Neuronal stem cell (in vitro differentiated cells): ENCODE measurements around the gene BICRA.

Source experiments
- DNase-seq: peaks from one replicate; pipeline ENCODE4 v3.0.0-alpha.2; 2013; ENCODE audit warnings: low spot score
- H2AFZ ChIP-seq: one replicate; pipeline ENCODE4 v1.6.1; 2013; ENCODE audit warnings: mild to moderate bottlenecking, low read length, inconsistent platforms
- H2AK5ac ChIP-seq: 2 replicates; pipeline ENCODE4 v1.6.1; 2013; ENCODE audit warnings: low read depth, mild to moderate bottlenecking, inconsistent platforms, low read length, moderate library complexity, mixed read lengths
- H2BK120ac ChIP-seq: 2 replicates; pipeline ENCODE4 v1.6.1; 2013; ENCODE audit warnings: low read depth, mild to moderate bottlenecking, inconsistent platforms, low read length, moderate library complexity, mixed read lengths
- H2BK12ac ChIP-seq: one replicate; pipeline ENCODE4 v1.6.1; 2013; ENCODE audit warnings: low read length, inconsistent platforms
- H2BK15ac ChIP-seq: 2 replicates; pipeline ENCODE4 v1.6.1; 2013; ENCODE audit warnings: mild to moderate bottlenecking, low read length, inconsistent platforms, mixed read lengths
- H2BK5ac ChIP-seq: one replicate; pipeline ENCODE4 v1.6.1; 2013; ENCODE audit warnings: inconsistent platforms, mild to moderate bottlenecking, low read length, moderate library complexity
- H3K14ac ChIP-seq: one replicate; pipeline ENCODE4 v1.6.1; 2013; ENCODE audit warnings: low read length, inconsistent platforms
- H3K18ac ChIP-seq: 2 replicates; pipeline ENCODE4 v1.6.1; 2013; ENCODE audit warnings: low read length, inconsistent platforms
- H3K23ac ChIP-seq: 2 replicates; pipeline ENCODE4 v1.6.1; 2013; ENCODE audit warnings: low read depth, mild to moderate bottlenecking, mixed read lengths, low read length, inconsistent platforms; ENCODE audit not compliant: poor library complexity
- H3K27ac ChIP-seq: replicated peaks from 3 replicates; pipeline ENCODE4 v1.5.1; 2013; ENCODE audit warnings: low read length, inconsistent platforms
- H3K27me3 ChIP-seq, 3 experiments: 2 replicates each; pipeline ENCODE4 v1.6.1; 2013; ENCODE audit warnings: low read length in 3 of 3, mild to moderate bottlenecking in 2 of 3, inconsistent platforms in 1 of 3, low read depth in 1 of 3, mixed read lengths in 1 of 3, moderate library complexity in 1 of 3; ENCODE audit not compliant: control insufficient read depth in 3 of 3, insufficient read depth in 3 of 3
- H3K36me3 ChIP-seq, 2 donors: replicated peaks in 1 of 2; 2 replicates each; pipeline ENCODE4 v1.6.1; 2013; ENCODE audit warnings: low read length in 2 of 2; ENCODE audit not compliant: control insufficient read depth in 2 of 2, insufficient read depth in 2 of 2
- H3K4ac ChIP-seq: 2 replicates; pipeline ENCODE4 v1.6.1; 2013; ENCODE audit warnings: inconsistent platforms, mild to moderate bottlenecking, low read length, moderate library complexity
- H3K4me1 ChIP-seq, 2 donors: 1 replicate in 1 of 2; 2 replicates in 1 of 2; pipeline ENCODE4 v1.6.1; 2013; ENCODE audit warnings: low read length in 2 of 2, low read depth in 1 of 2; ENCODE audit not compliant: control insufficient read depth in 2 of 2, insufficient read depth in 1 of 2
- H3K4me2 ChIP-seq: one replicate; pipeline ENCODE4 v1.6.1; 2013; ENCODE audit warnings: mild to moderate bottlenecking, low read length, inconsistent platforms; ENCODE audit not compliant: insufficient read depth, poor library complexity, severe bottlenecking
- H3K4me3 ChIP-seq, 2 donors: 2 replicates each; pipeline ENCODE4 v1.5.1; 2013; ENCODE audit warnings: low read length in 2 of 2, mild to moderate bottlenecking in 2 of 2, inconsistent platforms in 1 of 2, moderate library complexity in 1 of 2
- H3K79me1 ChIP-seq: one replicate; pipeline ENCODE4 v1.6.1; 2013; ENCODE audit warnings: low read depth, mild to moderate bottlenecking, inconsistent platforms, low read length, moderate library complexity
- H3K9ac ChIP-seq: one replicate; pipeline ENCODE4 v1.6.1; 2013; ENCODE audit warnings: mild to moderate bottlenecking, low read depth, low read length, inconsistent platforms; ENCODE audit not compliant: poor library complexity
- H3K9me3 ChIP-seq, 2 donors: replicated peaks in 1 of 2; 2 replicates each; pipeline versions ENCODE3 to v1.6.1; 2013; ENCODE audit warnings: low read length in 2 of 2, mild to moderate bottlenecking in 2 of 2, inconsistent platforms in 1 of 2, low read depth in 1 of 2, mixed read lengths in 1 of 2, moderate library complexity in 1 of 2; ENCODE audit not compliant: control insufficient read depth in 2 of 2, insufficient read depth in 1 of 2
- H4K8ac ChIP-seq: one replicate; pipeline ENCODE4 v1.6.1; 2013; ENCODE audit warnings: low read depth, mild to moderate bottlenecking, inconsistent platforms, low read length, moderate library complexity
- H4K91ac ChIP-seq: one replicate; pipeline ENCODE4 v1.6.1; 2013; ENCODE audit warnings: low read length, low read depth, mild to moderate bottlenecking, inconsistent platforms; ENCODE audit not compliant: poor library complexity
- WGBS, 2 donors: extraction: QIAGEN DNeasy Blood & Tissue Kit; methylation state at CpG; one replicate each; pipeline ENCODE4 v1.1.7; 2013; ENCODE audit warnings: missing lambda C conversion rate in 2 of 2, mixed read lengths in 1 of 2; ENCODE audit not compliant: insufficient read length in 2 of 2, insufficient replicate concordance in 1 of 2; ENCODE audit errors: extremely low coverage in 2 of 2; 5-methylcytosine and 5-hydroxymethylcytosine counted together

The BICRA gene

DNA sequence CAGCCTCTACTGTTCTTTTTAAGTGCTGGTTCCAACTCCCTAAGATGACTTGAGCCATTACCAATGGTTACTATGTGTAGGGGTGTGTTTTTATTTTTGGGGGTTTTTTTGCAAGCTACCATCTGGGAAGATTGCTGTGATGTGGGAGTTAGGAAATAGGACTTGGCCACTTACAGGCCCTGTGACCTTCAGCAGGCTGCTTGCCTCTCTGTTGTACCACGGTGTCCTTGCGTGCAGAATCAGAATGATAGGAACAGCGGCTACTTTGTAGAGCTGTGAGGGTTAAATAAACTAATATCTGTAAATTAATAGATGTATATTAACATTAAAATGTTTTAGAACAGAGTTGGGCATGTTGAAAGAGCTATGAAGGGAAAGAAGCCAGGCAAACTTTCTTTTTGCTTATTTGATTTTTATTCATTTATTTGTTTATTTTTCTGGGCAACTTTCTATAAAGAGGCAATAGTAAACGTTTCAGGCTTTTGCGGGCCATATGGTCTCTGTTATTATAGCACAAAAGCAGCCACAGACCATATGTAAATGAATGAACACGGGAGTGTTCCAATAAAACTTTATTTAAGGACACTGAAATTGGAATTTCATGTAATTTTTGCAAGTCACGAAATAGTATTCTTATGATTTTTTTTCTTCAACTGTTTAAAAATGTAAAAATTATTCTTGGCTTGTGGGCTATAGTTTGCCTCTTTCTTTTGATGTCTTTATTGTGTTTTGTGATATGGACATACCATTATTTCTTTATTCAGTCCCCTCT is 77.9 kb downstream of the BICRA start:
- H3K23ac ChIP-seq: no peak overlapping the region
- no peak overlapping the region for H2BK5ac ChIP-seq
- H2AK5ac ChIP-seq: no peak overlapping the region
- no peak overlapping the region for H3K27ac ChIP-seq
- H3K79me1 ChIP-seq: no peaks in the 10 kb centered on the region
- peaks cover 0 to 3% of the 10 kb centered on the region in 2 donors for H3K9me3 ChIP-seq
- no peak overlapping the region for H2BK15ac ChIP-seq
- H3K18ac ChIP-seq: no peak overlapping the region
- no peaks in the 10 kb centered on the region for H3K27me3 ChIP-seq
- WGBS, 2 donors: no CpG with 5 or more reads among the region's 7 CpGs
- no peak overlapping the region for H3K14ac ChIP-seq
- no peak overlapping the region for H4K8ac ChIP-seq
- H2AFZ ChIP-seq: no peak overlapping the region
- no peak overlapping the region for H3K9ac ChIP-seq
- no peak overlapping the region for H2BK120ac ChIP-seq
- H2BK12ac ChIP-seq: no peak overlapping the region
- H3K4me1 ChIP-seq: no peaks in the 10 kb centered on the region
- H3K4ac ChIP-seq: no peak overlapping the region
- no peak for DNase-seq
- no peak overlapping the region for H3K4me3 ChIP-seq
- peaks cover 6 to 61% of the 10 kb centered on the region in 2 donors for H3K36me3 ChIP-seq
- H3K4me2 ChIP-seq: no peak overlapping the region
- no peak overlapping the region for H4K91ac ChIP-seq

DNA sequence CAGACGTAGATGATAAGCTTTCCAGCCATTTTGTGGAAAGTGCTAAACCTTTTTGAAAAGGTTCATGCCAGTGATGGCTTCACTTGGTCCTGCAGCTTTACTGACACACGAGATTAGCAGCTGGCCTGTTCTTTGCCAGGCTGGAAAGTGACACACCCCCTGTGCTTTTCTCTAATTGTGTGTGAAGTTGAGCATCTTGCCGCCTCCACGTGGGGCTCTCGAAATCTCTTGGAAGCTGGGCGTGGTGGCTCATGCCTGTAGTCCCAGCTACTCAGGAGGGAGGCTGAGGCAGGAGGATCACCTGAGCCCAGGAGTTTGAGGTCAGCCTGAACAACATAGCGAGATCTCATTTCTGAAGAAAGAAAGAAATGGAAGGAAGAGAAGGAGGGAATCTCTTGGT is 79.0 kb downstream of the BICRA start:
- H3K23ac ChIP-seq: no peak overlapping the region
- no peak for DNase-seq
- H3K4me3 ChIP-seq: no peak overlapping the region
- peaks cover 6 to 62% of the 10 kb centered on the region in 2 donors for H3K36me3 ChIP-seq
- H2BK120ac ChIP-seq: no peak overlapping the region
- no peak overlapping the region for H3K4me2 ChIP-seq
- H3K79me1 ChIP-seq: no peaks in the 10 kb centered on the region
- no peak overlapping the region for H3K14ac ChIP-seq
- H4K91ac ChIP-seq: no peak overlapping the region
- H3K4me1 ChIP-seq: no peaks in the 10 kb centered on the region
- H2BK12ac ChIP-seq: no peak overlapping the region
- H2AFZ ChIP-seq: no peak overlapping the region
- H2AK5ac ChIP-seq: no peak overlapping the region
- H3K18ac ChIP-seq: no peak overlapping the region
- peaks cover 0 to 3% of the 10 kb centered on the region in 2 donors for H3K9me3 ChIP-seq
- whole genome bisulfite sequencing, 2 donors: no CpG with 5 or more reads among the region's 7 CpGs
- no peak overlapping the region for H2BK15ac ChIP-seq
- H2BK5ac ChIP-seq: no peak overlapping the region
- H3K27me3 ChIP-seq: no peaks in the 10 kb centered on the region
- H3K9ac ChIP-seq: no peak overlapping the region
- H3K27ac ChIP-seq: no peak overlapping the region
- no peak overlapping the region for H3K4ac ChIP-seq
- no peak overlapping the region for H4K8ac ChIP-seq

DNA sequence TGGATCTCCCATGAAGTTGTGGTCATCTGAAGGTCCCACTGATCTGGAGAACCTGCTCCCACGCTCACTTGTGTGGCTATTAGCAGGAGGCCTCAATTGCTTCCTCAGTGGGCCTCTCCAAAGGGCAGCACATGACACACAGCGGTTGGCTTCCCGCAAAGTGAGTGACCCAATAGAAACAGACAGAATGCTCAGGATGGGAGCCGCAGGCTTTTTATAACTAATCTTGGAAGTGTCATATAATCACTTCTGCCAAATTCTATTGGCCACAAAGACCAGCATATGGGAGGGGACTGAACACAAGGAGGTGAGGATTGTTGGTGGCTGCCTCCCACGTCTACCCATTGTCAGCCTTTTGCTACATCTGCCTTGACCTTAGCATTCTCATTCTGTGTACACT is 82.2 kb downstream of the BICRA start:
- no CpG with 5 or more reads among the region's 5 CpGs for WGBS, 2 donors

DNA sequence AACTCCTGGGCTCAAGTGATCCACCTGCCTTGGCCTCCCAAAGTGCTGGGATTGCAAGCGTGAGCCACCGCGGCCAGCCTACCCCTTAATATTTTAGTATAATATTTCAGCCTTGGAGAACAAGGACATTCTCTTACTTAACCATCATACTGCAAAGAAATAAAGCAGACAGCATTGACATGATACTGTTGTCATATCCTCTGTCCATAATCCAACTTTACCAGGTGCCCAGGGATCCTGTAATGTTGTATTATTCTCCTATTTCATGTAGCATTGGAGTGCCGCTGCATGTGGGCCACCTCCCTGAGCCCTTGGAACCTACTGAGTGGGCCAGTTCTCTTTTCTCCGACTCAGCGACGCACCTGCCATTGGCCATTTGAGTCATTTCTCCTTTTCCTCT is 82.8 kb downstream of the BICRA start:
- H3K9ac ChIP-seq: no peak overlapping the region
- peaks cover 5 to 51% of the 10 kb centered on the region in 2 donors for H3K36me3 ChIP-seq

More for the DNA sequence above, 82.2 kb downstream of the BICRA start:
- H3K9me3 ChIP-seq: peaks cover 0 to 3% of the 10 kb centered on the region in 2 donors
- DNase-seq: no peak
- no peak overlapping the region for H3K23ac ChIP-seq
- H2BK12ac ChIP-seq: no peak overlapping the region
- no peak overlapping the region for H4K91ac ChIP-seq
- H3K9ac ChIP-seq: no peak overlapping the region
- H3K4me1 ChIP-seq: no peaks in the 10 kb centered on the region
- no peaks in the 10 kb centered on the region for H3K27me3 ChIP-seq
- no peak overlapping the region for H2AFZ ChIP-seq
- no peak overlapping the region for H2BK120ac ChIP-seq
- H3K79me1 ChIP-seq: peaks cover 7% of the 10 kb centered on the region
- no peak overlapping the region for H3K14ac ChIP-seq
- H3K4me2 ChIP-seq: no peak overlapping the region
- H4K8ac ChIP-seq: no peak overlapping the region
- no peak overlapping the region for H3K27ac ChIP-seq
- H2AK5ac ChIP-seq: no peak overlapping the region
- H3K4ac ChIP-seq: no peak overlapping the region
- no peak overlapping the region for H3K4me3 ChIP-seq
- H2BK5ac ChIP-seq: no peak overlapping the region
- H3K18ac ChIP-seq: no peak overlapping the region
- H3K36me3 ChIP-seq: peaks cover 5 to 51% of the 10 kb centered on the region in 2 donors
- H2BK15ac ChIP-seq: no peak overlapping the region

More for the DNA sequence above, 82.8 kb downstream of the BICRA start:
- H3K4ac ChIP-seq: no peak overlapping the region
- DNase-seq: no peak
- no peak overlapping the region for H2BK120ac ChIP-seq
- H3K4me1 ChIP-seq: no peaks in the 10 kb centered on the region
- H2BK15ac ChIP-seq: no peak overlapping the region
- H2BK5ac ChIP-seq: no peak overlapping the region
- H3K18ac ChIP-seq: no peak overlapping the region
- H3K4me3 ChIP-seq: no peak overlapping the region
- no peak overlapping the region for H4K8ac ChIP-seq
- H4K91ac ChIP-seq: no peak overlapping the region
- no peak overlapping the region for H2AK5ac ChIP-seq
- H3K23ac ChIP-seq: no peak overlapping the region
- H3K14ac ChIP-seq: no peak overlapping the region
- H3K79me1 ChIP-seq: peaks cover 7% of the 10 kb centered on the region
- H2AFZ ChIP-seq: no peak overlapping the region
- H3K27me3 ChIP-seq: no peaks in the 10 kb centered on the region
- no CpG with 5 or more reads among the region's 7 CpGs for WGBS, 2 donors
- no peak overlapping the region for H3K4me2 ChIP-seq
- no peak overlapping the region for H2BK12ac ChIP-seq
- peaks cover 0 to 3% of the 10 kb centered on the region in 2 donors for H3K9me3 ChIP-seq
- no peak overlapping the region for H3K27ac ChIP-seq
